ENCODE results near the gene TRANK1.
A peak's percentile ranks its signal among the peaks of the same experiment; 100 is the strongest.
"Not testable (repeated sequence)": the region's sequence is repeated elsewhere in the genome, so short reads cannot be mapped to it uniquely, and the experiment has no call there.

TRANK1 gene

DNA sequence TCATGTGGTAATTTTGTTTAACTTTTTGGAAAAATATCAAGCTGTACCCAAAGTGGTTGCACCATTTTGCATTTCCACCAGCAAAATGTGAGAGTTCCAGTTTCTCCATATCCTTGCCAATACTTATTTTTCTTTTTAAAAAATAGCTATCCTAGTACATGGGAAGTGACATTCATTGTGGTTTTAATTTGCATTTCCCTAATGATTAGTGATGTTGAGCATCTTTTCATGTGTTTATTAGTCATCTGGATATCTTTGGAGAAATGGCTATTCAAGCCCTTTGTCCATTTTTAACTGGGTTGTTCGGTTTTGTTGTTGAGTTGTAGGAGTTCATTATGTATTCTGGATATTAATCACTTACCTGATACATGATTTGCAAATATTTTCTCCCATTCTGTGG is 19.5 kb upstream of the TRANK1 start:
- H3K4me3 ChIP-seq, result no peak overlapping the region
- no peak overlapping the region for H3K9ac ChIP-seq
- H3K27me3 ChIP-seq, result no peaks in the 10 kb centered on the region
- peak overlapping the region in 5 of 11 experiments; percentile 19 to 60 (median 49); a peak in 8 of 22 replicates for H3K4me2 ChIP-seq
- peaks cover 0 to 14% (median 7%) of the 10 kb centered on the region in 11 experiments; a peak in 8 of 22 replicates for H3K9me3 ChIP-seq (replicated peaks in 1 of 11)
- H3K4me1 ChIP-seq, result peaks cover 14 to 32% (median 20%) of the 10 kb centered on the region in 10 experiments
- H3K36me3 ChIP-seq, result no peaks in the 10 kb centered on the region
- H4K20me1 ChIP-seq, result no peaks in the 10 kb centered on the region
- no peak for TF ChIP-seq Cebpa-rat (IDR thresholded peaks at IDR 0.05)
- H3K27ac ChIP-seq, result peak overlapping the region in 2 of 11 experiments; percentile 35 to 70; a peak in 3 of 22 replicates

DNA sequence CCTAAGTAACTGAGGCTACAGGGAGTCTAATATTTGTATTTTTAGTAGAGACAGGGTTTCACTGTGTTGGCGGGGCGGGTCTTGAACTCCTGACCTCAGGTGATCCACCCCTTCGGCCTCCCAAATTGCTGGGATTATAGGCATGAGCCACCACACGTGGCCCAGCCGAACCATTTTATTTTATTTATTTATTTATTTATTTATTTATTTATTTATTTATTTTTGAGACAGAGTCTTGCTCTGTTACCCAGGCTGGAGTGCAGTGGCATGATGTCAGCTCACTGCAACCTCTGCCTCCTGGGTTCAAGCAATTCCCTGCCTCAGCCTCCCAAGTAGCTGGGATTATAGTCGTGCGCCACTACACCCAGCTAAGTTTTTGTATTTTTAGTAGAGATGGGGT is 18.2 kb upstream of the TRANK1 start:
- H3K4me3 ChIP-seq, H3K27me3 ChIP-seq, H4K20me1 ChIP-seq, H3K4me2 ChIP-seq, H3K27ac ChIP-seq, H3K9ac ChIP-seq, H3K36me3 ChIP-seq: not testable (repeated sequence)
- peaks cover 0 to 14% (median 7%) of the 10 kb centered on the region in 11 experiments; a peak in 8 of 22 replicates for H3K9me3 ChIP-seq (replicated peaks in 1 of 11)
- H3K4me1 ChIP-seq, result peaks cover 6 to 28% (median 16%) of the 10 kb centered on the region in 10 experiments; a peak in 15 of 20 replicates

DNA sequence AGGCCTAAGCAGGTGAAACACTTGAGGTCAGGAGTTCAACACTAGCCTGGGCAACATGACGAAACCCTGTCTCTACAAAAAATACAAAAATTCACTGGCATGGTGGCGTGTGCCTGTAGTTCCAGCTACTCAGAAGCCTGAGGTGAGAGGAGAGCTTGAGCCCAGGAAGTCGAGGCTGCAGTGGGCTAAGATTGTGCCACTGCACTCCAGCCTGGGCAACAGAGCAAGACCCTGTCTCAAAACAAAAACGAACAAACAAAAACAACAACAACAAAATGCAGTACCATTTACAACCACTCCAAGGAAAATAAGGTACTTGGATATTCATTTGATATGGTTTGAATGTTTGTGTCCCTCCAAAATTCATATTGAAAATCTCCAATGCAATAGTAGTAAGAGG is 15.6 kb upstream of the TRANK1 start:
- Histone ChIP-seq H3K36me3 (no peaks in the 10 kb centered on the region), H3K4me2 (no peak overlapping the region), H3K4me3 (no peak overlapping the region), H3K9ac (no peak overlapping the region; a peak in 1 of 22 replicates), H3K27ac (no peak overlapping the region), H3K9me3 (replicated peaks in 1 of 11) (peaks cover 0 to 14% (median 7%) of the 10 kb centered on the region in 11 experiments; a peak in 8 of 22 replicates), H3K27me3 (no peaks in the 10 kb centered on the region), H4K20me1 (no peaks in the 10 kb centered on the region), H3K4me1 (peaks cover 8 to 35% (median 25%) of the 10 kb centered on the region in 10 experiments; a peak in 15 of 20 replicates)
- TF ChIP-seq Cebpa-rat (IDR thresholded peaks at IDR 0.05), result no peak

DNA sequence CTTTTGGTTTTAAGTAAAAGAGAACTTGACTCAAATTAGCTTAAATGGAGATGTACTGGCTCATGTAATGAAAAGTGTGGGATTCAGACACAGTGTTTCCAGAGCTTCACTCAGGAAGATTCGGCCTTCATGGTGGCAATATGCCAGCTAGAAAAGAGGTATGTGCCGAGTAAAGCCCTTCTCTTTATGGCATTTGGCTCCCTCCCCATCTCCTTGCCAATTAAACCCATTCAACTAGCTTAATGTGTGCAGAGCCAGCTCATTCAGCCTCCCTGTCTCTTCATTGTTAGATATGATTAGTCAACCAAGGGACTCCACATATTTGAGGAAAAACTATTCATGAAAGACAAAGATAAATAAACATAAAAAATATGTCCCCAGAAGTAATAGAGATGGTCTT is 15.0 kb upstream of the TRANK1 start:
- Histone ChIP-seq H3K27me3 (no peaks in the 10 kb centered on the region), H3K9ac (no peak overlapping the region; a peak in 1 of 22 replicates), H3K36me3 (no peaks in the 10 kb centered on the region), H3K9me3 (replicated peaks in 1 of 11) (peaks cover 0 to 14% (median 7%) of the 10 kb centered on the region in 11 experiments; a peak in 8 of 22 replicates), H4K20me1 (no peaks in the 10 kb centered on the region), H3K4me3 (no peak overlapping the region), H3K4me1 (peaks cover 3 to 29% (median 19%) of the 10 kb centered on the region in 10 experiments; a peak in 15 of 20 replicates), H3K4me2 (no peak overlapping the region), H3K27ac (no peak overlapping the region)
- no peak for TF ChIP-seq Cebpa-rat (IDR thresholded peaks at IDR 0.05)

DNA sequence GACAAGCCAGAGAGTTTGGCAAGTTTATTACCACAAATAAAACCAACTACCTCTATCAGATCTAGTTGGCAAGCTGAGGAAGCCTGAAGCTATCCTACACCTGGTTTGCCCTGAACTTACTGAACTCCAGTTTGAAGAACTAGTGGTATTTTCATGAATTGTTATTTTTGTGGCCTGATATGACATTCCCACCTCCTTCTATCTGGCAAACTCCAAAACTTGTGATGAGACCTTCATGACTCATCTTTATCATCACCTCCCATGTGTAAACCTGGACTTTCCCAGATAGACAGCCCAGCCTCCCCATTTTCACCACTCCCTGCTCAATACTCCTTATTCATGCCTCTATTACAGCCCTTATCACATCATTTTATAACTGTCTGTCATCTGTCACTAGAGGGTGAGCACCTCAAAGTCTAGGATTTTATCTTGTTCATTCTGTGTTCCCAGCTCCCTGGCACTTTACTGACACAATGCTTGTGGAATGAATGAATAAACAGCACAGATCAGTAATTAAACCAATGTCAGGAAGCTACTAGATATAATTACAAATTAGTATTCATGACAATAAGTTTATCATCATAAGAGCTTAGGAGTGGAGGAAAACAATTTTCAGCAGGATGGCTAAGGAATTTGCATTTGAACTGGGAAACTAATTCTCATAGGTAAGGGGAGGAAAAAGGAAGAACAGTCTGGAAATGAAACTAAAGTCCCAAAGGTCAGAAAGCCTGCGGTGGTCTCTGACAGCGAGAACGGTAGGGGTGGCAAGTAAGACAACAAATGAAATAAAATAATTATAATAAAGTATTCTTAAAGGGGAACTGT is 13.2 kb upstream of the TRANK1 start:
- no peak overlapping the region for H3K4me3 ChIP-seq
- no peaks in the 10 kb centered on the region for H3K36me3 ChIP-seq
- H3K27me3 ChIP-seq, result no peaks in the 10 kb centered on the region
- H3K9ac ChIP-seq, result no peak overlapping the region
- H3K4me2 ChIP-seq, result peak overlapping the region in 7 of 11 experiments; percentile 1 to 35 (median 27); a peak in 10 of 22 replicates
- no peak for TF ChIP-seq Cebpa-rat (IDR thresholded peaks at IDR 0.05)
- H3K27ac ChIP-seq, result peak overlapping the region in 6 of 11 experiments; percentile 5 to 46 (median 20); a peak in 6 of 22 replicates
- no peaks in the 10 kb centered on the region for H3K9me3 ChIP-seq (replicated peaks in 1 of 11)
- H4K20me1 ChIP-seq, result no peaks in the 10 kb centered on the region
- H3K4me1 ChIP-seq, result peaks cover 0 to 18% (median 13%) of the 10 kb centered on the region in 10 experiments; a peak in 13 of 20 replicates

DNA sequence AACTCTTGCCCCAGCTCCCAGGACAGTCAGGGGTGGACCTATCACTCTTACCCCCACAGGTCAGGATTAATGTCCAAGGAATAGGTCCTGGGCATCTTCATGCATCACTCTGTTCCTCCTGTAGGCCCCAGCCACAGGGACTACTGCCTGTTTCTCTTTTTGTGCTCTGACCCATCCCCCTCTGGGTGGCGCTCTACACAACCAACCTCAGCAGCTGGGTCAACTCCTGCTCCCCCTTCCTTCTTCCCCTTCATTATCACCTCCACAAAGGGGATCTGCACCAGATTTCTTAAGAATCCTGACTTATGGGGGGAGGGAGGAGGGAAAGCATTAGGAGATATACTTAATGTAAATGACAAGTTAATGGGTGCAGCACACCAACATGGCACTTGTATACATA is 12.2 kb upstream of the TRANK1 start:
- Histone ChIP-seq H3K27ac (peak overlapping the region in 4 of 11 experiments; percentile 5 to 45 (median 21); a peak in 1 of 22 replicates), H3K4me3 (no peak overlapping the region), H3K4me1 (peaks cover 0 to 18% (median 13%) of the 10 kb centered on the region in 10 experiments; a peak in 13 of 20 replicates), H4K20me1 (no peaks in the 10 kb centered on the region), H3K36me3 (no peaks in the 10 kb centered on the region), H3K27me3 (no peaks in the 10 kb centered on the region), H3K9ac (no peak overlapping the region), H3K4me2 (peak overlapping the region in 3 of 11 experiments; percentile 29 to 35 (median 31); a peak in 1 of 22 replicates), H3K9me3 (replicated peaks in 1 of 11) (no peaks in the 10 kb centered on the region)
- TF ChIP-seq Cebpa-rat (IDR thresholded peaks at IDR 0.05), result no peak

DNA sequence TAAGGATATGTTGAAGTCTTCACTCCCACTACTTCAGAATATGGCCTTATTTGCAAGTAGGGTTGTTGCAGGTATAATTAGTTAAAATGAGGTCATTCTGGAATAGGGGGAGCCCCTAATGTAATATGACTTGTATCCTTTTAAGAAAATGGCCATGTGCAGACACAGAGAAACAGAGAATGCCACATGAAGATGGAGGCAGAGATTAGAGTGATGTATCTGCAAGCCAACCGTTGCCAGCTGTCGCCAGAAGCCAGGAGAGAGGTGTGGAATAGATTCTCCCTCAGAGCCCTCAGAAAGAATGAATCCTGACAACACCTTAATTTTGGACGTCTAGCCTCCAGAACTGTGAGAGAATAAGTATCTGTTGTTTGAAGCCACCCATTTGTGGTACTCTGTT is 11.3 kb upstream of the TRANK1 start:
- no peaks in the 10 kb centered on the region for H3K27me3 ChIP-seq
- no peak for TF ChIP-seq Cebpa-rat (IDR thresholded peaks at IDR 0.05)
- no peak overlapping the region for H3K27ac ChIP-seq
- no peaks in the 10 kb centered on the region for H3K36me3 ChIP-seq
- H3K4me2 ChIP-seq, result no peak overlapping the region
- no peak overlapping the region for H3K4me3 ChIP-seq
- H3K4me1 ChIP-seq, result peaks cover 0 to 18% (median 13%) of the 10 kb centered on the region in 10 experiments; a peak in 13 of 20 replicates
- H3K9ac ChIP-seq, result no peak overlapping the region
- no peaks in the 10 kb centered on the region for H3K9me3 ChIP-seq (replicated peaks in 1 of 11)
- no peaks in the 10 kb centered on the region for H4K20me1 ChIP-seq

DNA sequence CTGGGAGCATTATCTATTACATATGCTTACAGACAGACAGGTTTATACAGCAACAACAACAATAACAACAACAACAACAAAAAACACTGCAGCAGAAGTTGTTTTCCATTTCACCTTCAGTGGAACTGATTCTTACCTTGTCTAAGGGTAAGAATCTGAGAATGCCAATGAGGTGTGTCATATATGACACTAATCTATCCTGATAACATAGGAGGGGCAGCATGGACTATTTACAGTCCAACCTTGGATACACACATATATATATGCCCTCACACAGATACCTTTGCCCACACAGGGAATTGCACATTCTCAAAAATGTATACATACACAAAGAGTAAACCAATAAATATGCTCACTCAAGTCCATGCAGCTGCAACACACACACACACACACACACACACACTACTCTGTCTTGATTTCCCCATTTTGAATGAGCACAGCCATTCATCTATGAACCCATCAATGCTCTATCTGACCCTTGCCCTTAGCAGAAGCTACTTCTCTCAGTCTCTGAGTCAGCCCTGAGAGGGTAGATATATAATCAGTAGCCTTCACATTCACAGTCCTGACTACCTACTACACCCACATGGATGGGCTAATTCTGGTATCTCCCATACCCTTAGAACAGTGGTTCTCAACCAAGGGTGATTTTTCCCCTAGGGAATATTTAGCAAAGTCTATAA is 9.7 kb upstream of the TRANK1 start:
- no peak overlapping the region for H3K4me3 ChIP-seq
- no peaks in the 10 kb centered on the region for H3K36me3 ChIP-seq
- peaks cover 0 to 18% (median 13%) of the 10 kb centered on the region in 10 experiments; a peak in 13 of 20 replicates for H3K4me1 ChIP-seq
- peaks cover 0 to 7% (median 1%) of the 10 kb centered on the region in 11 experiments; a peak in 11 of 22 replicates for H3K9me3 ChIP-seq (replicated peaks in 1 of 11)
- H3K9ac ChIP-seq, result no peak overlapping the region
- H3K27me3 ChIP-seq, result no peaks in the 10 kb centered on the region
- H4K20me1 ChIP-seq, result no peaks in the 10 kb centered on the region
- TF ChIP-seq Cebpa-rat (IDR thresholded peaks at IDR 0.05), result no peak
- no peak overlapping the region for H3K4me2 ChIP-seq
- H3K27ac ChIP-seq, result no peak overlapping the region

DNA sequence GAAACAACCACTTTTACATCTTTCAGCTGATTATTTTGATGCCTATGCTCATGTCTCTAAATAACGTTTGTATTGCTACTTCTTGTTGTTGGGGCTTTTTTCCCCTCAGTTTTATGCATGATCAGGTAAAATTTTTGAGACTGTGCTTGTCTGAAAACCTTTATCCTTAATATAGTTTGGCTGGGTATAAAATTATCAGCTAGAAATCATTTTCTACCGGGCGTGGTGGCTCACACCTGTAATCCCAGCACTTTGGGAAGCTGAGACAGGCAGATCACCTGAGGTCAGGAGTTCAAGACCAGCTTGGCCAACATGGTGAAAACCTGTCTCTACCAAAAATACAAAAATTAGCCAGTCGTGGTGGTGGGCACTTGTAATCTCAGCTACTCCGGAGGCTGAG is 3.0 kb upstream of the TRANK1 start:
- not testable (repeated sequence) for H3K27ac ChIP-seq, H3K36me3 ChIP-seq, H3K4me2 ChIP-seq, H4K20me1 ChIP-seq, H3K4me3 ChIP-seq, H3K9ac ChIP-seq, H3K27me3 ChIP-seq
- H3K4me1 ChIP-seq, result peaks cover 3 to 15% (median 8%) of the 10 kb centered on the region in 10 experiments; a peak in 16 of 20 replicates
- H3K9me3 ChIP-seq (replicated peaks in 1 of 11), result peaks cover 28 to 52% (median 47%) of the 10 kb centered on the region in 11 experiments
